NCI-H1694 (cell line): ENCODE results near the gene DDRGK1.

Experiments
- DNase-seq: peaks from one replicate; lab custom pipeline; 2025; lab: John Stamatoyannopoulos, UW

The DDRGK1 gene

DNA sequence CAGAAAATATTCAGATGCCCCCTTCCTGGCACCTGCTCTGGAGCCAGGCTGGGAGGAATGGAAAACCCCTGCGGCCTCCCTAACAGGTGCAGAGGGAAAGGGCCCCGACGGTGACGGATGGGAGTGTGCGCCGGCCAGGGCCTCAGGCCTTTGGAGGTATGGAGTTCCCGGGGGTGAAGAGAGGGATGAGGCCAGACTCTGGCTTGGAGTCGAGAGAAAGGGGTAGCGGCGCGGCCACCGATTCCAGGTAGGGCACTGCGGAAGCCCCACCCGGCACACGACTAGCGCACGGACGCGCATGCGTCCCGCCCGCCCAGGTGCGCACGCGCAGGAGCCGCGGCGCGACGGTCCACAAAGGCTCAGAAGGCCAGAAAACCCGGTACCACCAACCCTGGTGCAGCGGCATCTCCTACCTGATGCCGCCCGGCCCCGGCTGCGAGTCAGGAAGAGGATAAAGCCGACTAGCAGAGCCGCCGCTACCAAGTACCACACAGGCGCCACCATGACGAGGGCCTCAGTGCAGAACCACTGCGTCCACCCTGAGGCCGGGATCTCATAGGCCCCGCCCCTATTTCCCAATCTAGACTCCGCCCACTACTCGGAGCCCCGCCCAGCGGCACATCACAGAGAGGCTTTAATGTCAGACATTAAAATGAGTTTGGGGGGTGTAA is at the start of gene DDRGK1:
Gene DDRGK1, minus strand, starts transcription at position 559 of the 671 bp plus-strand sequence. Its CDS starts 55 bp downstream, at position 504.
- DNase-seq = peak; percentile 76

DNA sequence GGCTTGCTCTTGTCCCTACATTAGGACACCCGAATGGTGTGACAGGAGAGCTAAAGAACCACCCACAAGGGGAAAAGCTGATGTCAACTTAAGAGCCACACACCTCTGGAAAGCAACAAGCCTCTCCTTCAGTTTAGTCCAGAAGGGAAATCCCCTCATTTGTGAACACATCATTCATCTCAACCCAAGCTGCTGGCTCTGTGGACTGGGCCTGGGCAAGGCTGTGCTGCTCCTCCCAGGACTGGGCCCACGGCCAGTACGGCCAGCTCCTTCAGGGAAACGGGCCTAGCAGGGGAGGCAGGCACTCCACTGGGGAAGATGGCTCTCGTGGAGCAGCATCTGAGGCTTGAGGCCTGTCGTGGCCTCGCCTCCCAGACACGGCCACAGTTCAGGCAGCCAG is 47.3 kb upstream of the DDRGK1 start:
- no peak for DNase-seq

DNA sequence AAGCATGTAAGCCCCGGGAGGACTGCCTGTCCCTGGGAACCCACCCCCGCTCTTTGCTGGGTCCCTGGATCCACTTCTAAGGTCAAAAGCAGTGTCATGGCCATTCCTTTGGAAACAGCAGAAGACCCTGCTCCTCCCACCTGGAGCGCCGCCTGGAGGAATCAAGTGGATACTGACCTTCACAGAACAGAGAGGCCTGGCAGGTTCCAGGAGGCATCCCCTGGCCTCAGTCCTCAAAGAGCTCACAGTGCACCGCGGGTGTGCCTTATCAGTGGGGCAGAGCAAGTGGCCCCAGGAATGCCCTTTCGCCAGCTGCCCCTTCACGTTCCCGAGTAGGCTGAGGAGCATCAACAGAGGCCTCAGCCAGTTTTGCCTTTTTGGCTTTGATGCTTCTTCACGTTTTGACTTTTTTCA is 45.6 kb upstream of the DDRGK1 start:
- DNase-seq = peak; percentile 2

DNA sequence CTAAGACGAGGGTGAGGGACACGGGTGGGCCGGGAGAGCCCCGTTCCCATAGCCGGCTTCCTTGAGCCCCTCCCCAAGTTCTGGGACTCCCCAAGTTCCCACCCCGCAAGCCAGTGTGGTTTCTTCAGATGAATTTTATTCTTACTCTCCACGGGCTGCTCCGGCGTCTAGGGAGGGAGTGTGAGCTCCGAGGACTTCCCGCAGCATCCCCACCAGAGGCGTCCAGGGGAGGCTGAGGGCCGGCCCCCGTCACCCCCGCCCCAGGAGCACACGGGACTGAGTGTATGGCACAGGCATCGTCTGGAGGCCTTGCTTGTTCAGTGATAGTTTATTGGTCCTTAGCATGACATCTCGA is 44.5 kb upstream of the DDRGK1 start:
- no peak for DNase-seq

DNA sequence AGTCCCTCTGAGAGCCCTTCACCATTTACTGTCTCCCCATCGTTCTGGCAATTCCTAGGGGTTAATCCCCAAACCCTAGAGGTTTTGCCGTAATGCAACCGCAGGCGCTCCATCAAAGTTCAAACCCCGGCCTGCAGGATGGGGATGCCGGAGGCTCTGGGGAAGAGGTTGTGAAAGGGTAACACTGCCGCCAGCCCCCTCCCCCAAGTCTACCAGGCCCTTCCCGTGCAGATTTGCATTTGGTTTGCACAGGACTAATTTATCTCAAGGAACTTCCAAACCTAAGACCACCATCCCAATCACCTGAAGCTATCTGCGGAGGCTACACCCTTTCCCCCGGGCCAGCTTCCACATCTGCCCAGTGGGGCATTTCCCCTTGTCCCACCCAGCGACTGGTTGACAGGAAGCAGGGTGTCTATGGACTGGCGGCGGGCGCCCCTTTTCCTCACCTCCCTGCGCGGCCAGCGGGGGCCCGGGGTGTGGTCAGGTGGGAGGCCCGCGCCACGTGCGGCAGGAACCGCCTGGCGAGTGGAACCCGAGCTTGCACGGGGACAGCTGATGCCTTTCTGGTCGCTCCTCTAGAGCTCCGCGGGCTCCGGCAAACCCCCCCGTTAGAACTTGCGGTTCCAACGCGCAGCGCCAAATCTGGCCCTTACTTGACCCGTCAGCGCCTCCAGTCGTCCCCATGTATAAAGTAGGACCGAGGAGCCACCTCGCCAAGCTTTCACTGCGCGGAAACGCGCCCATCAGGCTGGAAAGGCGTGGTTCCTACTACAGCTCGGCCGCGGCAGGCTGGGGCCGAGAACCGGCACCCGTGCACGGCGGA is 43.9 kb upstream of the DDRGK1 start:
- DNase-seq = no peak

DNA sequence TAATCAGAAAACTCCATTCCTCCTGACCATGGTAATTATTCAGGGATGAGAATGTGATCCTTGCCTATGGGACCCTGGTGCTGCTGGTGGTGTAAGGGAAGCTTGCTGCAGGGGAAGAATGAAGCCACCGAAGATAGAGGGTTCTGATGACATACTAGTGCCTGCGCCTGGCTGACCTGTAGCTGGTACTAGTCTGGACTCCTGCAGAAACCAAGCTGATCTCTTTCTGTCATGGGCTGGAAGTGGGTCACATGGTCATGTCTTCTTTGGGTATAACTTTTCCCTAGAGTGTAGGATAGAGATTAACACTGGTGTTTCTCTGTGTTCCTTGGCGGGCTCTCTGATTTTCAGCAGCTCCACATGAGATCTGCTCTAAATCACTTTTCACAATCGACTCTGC is 43.2 kb upstream of the DDRGK1 start:
- DNase-seq = no peak

DNA sequence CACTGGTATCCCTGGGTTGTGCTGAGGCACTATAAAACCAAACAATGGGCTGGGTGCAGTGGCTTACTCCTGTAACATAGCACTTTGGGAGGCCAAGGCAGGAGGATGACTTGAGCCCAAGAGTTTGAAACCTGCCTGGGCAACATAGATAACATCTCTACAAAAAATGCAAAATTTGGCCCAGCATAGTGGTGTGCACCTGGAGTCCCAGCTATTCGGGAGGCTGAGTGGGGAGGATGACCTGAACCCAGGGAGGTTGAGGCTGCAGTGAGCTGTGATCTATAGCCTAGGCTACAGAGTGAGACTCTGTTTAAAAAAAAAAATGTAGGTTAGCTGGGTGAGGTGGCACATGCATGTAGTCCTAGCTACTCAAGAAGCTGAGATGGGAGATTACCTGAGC is 42.2 kb upstream of the DDRGK1 start:
- DNase-seq = no peak

DNA sequence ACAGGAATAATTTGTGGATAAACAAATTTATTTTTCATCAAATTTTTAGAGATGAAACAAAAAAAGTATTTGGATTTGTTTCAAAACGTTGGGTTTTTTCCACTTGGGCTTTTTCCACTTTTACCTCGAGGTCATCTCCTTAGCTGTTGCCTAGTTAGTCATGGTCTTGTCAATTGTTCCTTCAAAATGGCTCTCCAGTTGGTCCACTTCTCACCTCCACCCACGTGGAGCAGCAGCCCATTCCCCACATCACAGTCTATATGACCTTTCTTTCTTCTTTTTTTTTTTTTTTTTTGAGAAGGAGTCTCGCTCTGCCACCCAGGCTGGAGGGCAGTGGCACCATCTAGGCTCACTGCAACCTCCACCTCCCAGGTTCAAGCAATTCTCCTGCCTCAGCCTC is 41.2 kb upstream of the DDRGK1 start:
- no peak for DNase-seq

DNA sequence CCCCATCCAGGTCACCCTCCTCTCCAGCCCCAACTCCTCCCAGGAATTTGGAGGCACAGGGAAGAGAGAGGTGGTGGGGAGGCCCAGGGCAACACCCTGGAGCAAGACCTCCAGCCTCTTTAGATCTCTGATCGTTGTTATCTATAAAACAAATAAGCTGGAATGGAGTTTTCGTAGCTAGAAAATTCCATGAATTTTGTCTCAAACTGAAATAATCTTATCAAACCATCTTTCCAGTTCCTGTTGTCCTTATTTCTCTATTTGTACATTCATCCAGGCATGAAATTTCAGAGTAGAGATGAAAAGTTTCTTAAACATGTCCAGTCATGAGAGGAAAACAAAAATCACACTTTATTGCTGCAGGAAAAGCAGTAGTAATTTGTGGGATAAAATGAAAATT is 40.7 kb upstream of the DDRGK1 start:
- no peak for DNase-seq

DNA sequence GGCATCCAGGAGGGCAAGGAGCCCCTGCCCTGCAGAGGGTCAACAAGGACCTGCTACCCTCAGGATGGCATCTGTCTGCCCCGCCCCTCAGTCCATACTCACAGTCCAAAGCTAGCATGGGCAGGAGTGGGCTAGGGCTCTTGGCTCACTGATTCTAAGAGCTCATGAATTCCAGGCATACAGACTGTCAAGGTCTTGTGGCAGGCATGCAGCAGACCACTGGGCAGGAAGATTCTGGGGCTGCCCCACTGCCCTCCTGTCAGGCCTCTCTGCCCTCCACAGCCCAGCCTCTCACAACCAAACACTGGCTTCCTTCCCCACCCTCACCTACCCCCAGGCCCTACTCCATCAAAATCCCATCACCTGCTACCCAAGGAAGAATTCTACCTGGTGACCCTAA is 40.1 kb upstream of the DDRGK1 start:
- no peak for DNase-seq

DNA sequence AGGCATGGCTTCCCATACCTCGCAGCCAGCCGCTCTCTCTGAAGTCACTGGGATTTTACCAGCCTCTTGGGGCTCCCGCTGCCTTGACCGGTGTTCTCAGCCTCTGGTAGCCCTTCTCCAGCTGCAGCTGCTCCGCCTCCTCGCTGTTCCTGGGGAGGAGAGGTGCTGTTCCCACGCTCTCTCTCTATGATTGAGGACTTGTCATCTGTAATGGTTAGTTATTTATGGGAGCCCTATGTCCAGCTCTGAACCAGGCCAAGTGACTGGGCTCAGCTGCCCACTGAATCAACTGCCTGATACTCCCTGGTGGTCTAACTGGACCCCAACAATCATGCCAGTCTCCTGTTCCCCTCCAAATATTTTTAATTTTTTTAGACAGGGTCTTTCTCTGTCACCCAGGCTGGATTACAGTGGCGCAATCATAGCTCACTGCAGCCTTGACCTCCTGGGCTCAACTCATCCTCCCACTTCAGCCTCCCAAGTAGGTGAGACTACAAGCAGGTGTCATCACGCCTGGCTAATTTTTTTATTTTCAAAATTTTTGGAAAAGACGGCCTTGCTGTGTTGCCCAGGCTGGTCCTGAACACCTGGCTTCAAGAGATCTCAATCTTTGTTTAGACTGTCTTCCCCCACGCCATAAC is 39.4 kb upstream of the DDRGK1 start:
- no peak for DNase-seq

DNA sequence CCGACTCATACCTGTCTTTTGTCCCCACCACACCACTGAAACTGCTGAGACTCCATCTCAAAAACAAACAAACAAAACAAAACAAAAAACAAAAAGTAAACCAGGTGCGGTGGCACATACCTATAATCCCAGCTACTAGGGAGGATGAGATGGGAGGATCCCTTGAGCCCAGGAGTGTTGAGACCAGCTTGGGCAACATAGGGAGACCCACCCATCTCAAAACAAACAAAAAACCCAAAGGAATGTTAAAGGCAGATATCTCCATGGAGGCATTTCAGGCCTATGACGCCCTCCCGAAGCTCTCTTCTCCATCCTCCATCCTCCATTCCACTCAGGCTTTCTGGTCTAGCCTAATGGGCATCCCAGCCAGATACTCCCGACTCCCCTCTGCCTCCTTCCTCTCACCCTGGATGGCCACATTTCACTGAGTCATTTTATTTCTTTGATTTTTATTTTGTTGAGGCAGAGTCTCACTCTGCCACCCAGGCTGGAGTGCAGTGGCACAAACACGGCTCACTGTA is 37.8 kb upstream of the DDRGK1 start:
- DNase-seq = no peak

DNA sequence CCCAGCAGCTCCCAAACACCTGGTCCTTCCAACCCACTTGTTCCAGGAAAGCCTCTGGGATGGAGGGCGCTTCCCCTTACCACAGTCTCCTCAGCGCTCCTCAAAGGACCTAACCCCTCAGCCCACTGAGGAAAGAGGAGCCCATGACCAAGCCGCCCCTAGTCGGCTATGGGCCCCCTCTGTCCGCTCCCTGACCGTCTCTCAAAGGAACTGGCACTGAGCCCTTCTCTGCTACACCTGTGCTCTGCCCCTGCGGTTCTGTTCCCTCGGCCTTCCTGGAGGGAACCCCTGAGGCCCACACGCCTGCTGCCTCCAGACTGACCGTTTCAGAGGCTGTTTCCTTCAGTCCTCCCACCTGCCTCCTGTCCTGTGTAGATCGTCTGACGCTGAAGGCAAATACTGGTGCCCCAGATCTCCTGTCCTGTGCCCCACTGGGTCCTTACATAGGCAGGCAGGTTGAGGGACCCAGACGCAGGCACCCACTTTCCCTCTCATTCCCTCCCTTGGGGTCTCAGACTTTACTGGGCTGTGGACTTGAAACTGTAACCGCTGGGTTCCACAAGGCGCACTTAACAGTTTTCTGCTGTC is 36.4 kb upstream of the DDRGK1 start:
- no peak for DNase-seq

DNA sequence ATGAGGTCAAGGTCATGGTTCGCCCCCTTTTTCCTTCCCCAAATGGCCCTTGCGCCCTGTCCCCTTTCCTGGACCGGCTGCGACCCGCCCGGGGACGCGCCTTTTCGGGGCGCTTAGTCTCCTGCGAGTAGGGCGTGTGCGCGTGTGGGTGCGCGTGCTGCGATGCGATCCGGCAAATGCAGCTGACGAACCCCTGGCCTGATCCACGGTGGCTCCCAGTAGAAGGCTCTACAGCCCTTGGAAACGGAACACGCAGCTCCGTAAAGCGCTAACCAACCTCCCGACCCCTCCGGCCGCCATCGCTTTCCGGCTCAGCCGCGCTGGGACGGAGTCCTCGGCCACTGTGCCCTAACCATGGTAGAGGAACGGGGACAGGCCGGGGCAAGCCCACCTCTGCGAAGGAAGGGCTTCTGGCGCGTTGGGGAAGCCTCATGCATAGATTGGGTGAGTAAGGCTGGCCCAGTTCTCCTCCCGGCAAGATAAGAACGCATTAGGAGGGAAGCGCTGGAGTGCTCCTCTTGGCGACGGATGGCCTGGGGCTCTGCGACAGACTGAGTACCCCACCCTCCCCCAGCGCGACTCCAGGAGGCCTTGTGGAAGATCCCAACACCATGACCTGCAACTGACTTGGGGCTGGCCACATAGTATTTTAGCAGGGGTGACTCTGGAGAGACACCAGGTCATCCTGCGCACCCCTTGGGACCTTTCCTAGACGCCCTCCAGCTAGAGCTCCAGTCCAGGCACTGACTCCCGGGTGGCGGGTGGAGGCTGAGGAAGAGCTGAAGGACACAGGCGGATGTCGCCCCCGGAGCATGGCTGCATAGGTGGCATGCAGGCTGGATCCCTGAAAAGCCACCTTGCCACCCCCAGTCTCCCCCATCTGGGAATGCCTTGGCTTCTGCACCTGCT is 35.6 kb upstream of the DDRGK1 start:
- DNase-seq = no peak

DNA sequence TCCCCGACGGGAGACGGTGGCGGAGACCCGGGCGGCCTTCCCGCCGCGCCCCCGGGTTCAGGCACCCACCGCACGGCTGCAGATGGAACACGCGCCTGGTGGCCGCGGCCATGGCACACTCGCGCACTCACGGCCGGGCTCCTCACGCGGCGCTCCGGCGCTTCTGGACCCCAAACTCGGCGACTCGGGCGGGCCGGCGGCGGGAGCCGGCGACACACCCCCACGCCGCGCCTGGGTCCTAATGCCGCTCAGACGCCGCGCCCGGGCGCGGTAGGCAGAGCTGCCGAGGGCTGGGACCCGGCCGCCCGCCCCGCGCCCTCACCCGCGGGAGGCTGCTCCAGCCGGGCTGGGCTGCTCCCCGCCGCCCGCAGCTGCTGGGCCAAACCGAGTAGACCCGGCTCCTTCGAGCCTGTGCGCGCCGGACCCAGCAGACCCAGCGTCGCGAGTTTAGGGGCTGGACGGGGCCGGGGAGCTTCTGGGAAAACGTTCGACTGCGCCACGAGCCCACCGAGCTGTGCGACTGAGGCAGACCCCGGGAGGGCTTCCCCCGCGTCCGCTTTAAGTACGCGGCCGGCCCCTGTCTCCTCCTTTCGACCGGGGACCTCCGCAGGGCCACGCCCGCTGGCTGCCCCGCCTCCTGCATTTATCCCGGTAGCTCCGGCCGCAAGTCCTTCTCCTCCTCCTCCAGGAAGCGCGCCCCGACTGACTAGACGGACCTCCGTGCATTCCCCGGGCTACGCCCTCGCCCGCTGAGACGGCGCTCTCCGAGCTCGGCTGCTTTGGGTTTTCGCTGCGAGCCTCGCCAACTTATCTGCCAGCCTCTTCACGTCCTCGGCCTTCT is 34.8 kb upstream of the DDRGK1 start, which contains the start of gene SLC4A11:
Gene SLC4A11, minus strand, starts transcription at position 165 of the 841 bp plus-strand sequence. Its CDS starts 53 bp downstream, at position 112.
- no peak for DNase-seq

DNA sequence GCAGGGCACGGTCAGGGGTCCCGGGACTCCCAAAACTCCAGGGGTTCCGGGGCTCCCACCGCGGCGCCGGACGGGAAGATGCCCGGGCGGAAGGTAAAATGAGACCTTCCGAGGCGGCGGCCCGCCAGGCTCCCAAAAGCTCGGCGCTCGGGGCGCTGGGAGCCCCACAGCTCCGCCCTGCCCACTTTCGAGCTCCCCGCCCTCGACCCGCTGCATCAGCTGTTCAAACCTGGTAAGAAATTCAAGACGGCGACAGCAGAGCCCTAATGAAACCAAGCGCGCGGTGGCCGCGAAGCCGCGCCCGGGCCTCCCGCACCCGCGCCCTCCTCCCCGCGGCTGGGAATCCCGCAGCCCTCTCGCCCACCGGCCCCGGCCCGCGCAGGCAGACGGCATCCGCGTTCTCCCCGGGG is 34.1 kb upstream of the DDRGK1 start:
- no peak for DNase-seq

DNA sequence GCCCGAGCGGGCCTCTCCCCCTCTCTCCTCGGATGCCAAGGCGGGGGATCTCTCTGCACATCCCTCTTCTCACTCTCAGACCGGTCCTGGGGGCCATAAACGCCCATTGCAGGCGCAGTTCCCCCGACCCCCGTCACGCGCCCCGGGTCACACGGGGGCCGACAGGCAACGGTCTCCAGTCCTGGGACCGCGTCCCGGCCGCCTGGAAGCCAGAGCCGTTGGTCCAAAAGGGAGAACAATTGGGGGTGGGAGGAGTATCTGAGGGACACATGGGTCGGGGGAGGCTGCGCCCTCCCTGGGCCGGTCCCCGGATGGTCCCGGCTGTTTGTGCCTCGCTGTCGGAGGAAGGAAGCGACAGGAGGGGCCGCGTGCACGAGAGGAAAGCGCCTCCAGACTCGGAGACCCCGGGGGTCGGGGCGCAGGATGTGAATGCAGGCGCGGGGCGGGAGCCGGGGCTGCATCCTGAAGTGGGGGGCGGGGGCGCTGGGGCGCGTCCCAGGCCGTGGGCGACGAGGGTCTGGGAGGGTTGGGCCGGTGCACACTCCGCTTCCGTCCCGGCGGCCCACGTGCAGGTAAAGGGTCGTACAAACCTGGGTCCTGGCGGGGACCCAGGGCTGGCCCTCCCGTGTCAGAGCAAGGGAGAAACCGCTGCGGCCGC is 33.6 kb upstream of the DDRGK1 start:
- no peak for DNase-seq

DNA sequence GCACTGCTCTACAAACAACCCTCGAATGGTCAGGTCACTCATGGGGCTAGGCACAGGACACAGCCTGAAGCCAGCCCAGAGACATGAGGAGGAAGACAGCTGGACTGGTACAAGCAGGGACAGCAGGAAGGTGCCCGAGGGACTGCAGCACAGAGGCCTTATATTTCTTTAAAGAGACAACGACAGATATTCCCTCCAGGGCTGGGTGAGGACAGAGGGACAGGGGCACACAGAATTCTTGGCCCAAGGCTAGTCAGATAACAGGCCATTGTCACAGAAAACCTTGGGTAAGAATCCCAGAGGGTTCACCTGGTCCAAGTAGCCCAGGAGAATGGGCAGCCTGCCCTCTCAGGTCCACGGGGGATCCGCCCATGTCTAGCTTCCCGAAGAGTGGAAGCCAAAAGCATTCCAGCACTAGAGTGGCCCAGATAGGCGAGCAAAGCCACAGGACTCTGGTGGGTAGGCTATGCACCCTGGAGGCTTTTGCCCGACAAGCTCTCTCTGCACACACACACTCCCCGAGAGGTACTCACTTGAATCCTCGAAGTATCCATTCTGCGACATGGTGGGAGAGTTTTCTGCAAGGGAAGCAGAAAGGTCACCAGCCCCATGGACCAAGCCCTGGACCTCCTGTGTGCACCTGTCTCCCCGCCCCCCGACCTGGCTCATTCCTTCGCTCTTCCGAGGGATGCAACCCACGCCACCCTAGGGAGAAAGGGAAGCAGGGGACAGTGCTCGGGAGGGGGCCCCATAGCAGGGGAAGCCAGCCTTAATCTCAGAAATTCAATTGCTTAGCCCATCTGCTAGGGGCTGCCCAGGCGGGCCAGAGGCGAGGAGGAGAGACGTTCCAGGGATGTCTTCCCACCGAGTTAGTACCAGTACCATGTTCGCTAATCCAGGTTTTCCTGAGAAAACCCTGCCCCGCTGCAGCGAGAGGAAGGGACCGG is 32.8 kb upstream of the DDRGK1 start:
- no peak for DNase-seq
